ENCODE data around the gene CYSTM1.

The CYSTM1 gene

GRCh38 chr5:140234377-140234989 is 59.5 kb downstream of the CYSTM1 start:
- TF ChIP-seq CTCF (IDR thresholded peaks at IDR 0.05; ENCODE audit: borderline replicate concordance, insufficient read depth, low read depth, low read length): no peak

GRCh38 chr5:140235791-140236551 is 61.0 kb downstream of the CYSTM1 start:
- no peak for TF ChIP-seq CTCF (IDR thresholded peaks at IDR 0.05; ENCODE audit: borderline replicate concordance, insufficient read depth, low read depth, low read length)
- no peak overlapping the region for H3K4me3 ChIP-seq (ENCODE audit: low read depth, low read length)

More at GRCh38 chr5:140234377-140234989, 59.5 kb downstream of the CYSTM1 start:
- no peak overlapping the region for H3K4me3 ChIP-seq (ENCODE audit: low read depth, low read length)

GRCh38 chr5:140236891-140237598 is 62.1 kb downstream of the CYSTM1 start:
- TF ChIP-seq CTCF (IDR thresholded peaks at IDR 0.05; ENCODE audit: borderline replicate concordance, insufficient read depth, low read depth, low read length): no peak
- H3K4me3 ChIP-seq (ENCODE audit: low read depth, low read length): no peak overlapping the region

GRCh38 chr5:140238756-140239155 is 63.8 kb downstream of the CYSTM1 start:
- no peak overlapping the region for H3K4me3 ChIP-seq (ENCODE audit: low read depth, low read length)
- no peak for TF ChIP-seq CTCF (IDR thresholded peaks at IDR 0.05; ENCODE audit: borderline replicate concordance, insufficient read depth, low read depth, low read length)

GRCh38 chr5:140239461-140239860 is 64.5 kb downstream of the CYSTM1 start:
- no peak for TF ChIP-seq CTCF (IDR thresholded peaks at IDR 0.05; ENCODE audit: borderline replicate concordance, insufficient read depth, low read depth, low read length)

GRCh38 chr5:140239939-140240700 is 65.1 kb downstream of the CYSTM1 start:
- H3K4me3 ChIP-seq (ENCODE audit: low read depth, low read length): no peak overlapping the region
- peak; percentile 81 for TF ChIP-seq CTCF (IDR thresholded peaks at IDR 0.05; ENCODE audit: borderline replicate concordance, insufficient read depth, low read depth, low read length)

More at GRCh38 chr5:140239461-140239860, 64.5 kb downstream of the CYSTM1 start:
- H3K4me3 ChIP-seq (ENCODE audit: low read depth, low read length): no peak overlapping the region
